Osteocyte (in vitro differentiated cells): ENCODE measurements around the gene ISCA1. TPM values are rescaled to one million over a fixed set of nuclear protein-coding genes. Genes with fewer than 3 reads are reported as not detected.

Source experiments
- DNase-seq: peaks from one replicate; pipeline ENCODE4 v3.0.0; 2021; ENCODE audit warnings: mixed read lengths; ENCODE audit not compliant: unreplicated experiment; ENCODE audit errors: extremely low spot score
- H3K27ac Mint-ChIP-seq: one replicate; pipeline ENCODE4 v1.8.0; 2021; ENCODE audit warnings: mild to moderate bottlenecking, mixed read lengths; ENCODE audit not compliant: unreplicated experiment
- H3K27me3 Mint-ChIP-seq: one replicate; pipeline ENCODE4 v1.8.0; 2021; ENCODE audit warnings: mixed read lengths; ENCODE audit not compliant: unreplicated experiment
- H3K36me3 Mint-ChIP-seq: one replicate; pipeline ENCODE4 v1.8.0; 2021; ENCODE audit warnings: mixed read lengths; ENCODE audit not compliant: unreplicated experiment
- H3K4me1 Mint-ChIP-seq: one replicate; pipeline ENCODE4 v1.8.0; 2021; ENCODE audit warnings: mixed read lengths; ENCODE audit not compliant: unreplicated experiment
- H3K4me3 Mint-ChIP-seq: one replicate; pipeline ENCODE4 v1.8.0; 2021; ENCODE audit warnings: mild to moderate bottlenecking, moderate library complexity, mixed read lengths; ENCODE audit not compliant: unreplicated experiment
- H3K9me3 Mint-ChIP-seq: one replicate; pipeline ENCODE4 v1.8.0; 2021; ENCODE audit warnings: mixed read lengths; ENCODE audit not compliant: unreplicated experiment
- total RNA-seq: library from RNA; stranded (reverse); gene quantifications from 2 replicates; pipeline ENCODE4 v1.2.1, GENCODE V29; 2021
- TF ChIP-seq, protein P1 (sequence below): fragments of 200-600 bp; sonication (generic); IDR thresholded peaks from 2 replicates; pipeline ENCODE4 v1.5.0; 2021; ENCODE audit warnings: antibody characterized with exemption, mild to moderate bottlenecking, moderate library complexity

ISCA1 gene
- total RNA-seq, 1 donor from 2014 or later, result 33.9 TPM

DNA sequence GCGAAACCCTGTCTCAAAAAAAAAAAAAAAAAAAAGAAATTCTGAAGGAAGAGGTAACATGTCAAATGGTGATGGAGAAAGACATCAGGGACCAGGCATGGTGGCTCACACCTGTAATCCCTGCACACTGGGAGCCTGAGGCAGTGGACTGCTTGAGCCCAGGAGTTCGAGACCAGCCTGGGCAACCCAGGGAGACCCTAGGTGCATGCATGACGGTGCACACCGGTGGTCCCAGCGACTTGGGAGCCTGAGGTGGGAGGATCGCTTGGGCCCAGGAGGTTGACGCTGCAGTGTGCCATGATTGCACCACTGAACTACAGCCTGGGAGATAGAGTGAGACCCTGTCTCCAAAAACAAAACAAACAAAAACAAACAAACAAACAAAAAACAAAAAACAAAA, 1.8 kb downstream of the ISCA1 start:
- H3K27me3 Mint-ChIP-seq, result no peaks in the 10 kb centered on the region
- H3K4me1 Mint-ChIP-seq, result peaks cover 40% of the 10 kb centered on the region
- TF ChIP-seq, protein P1, sequence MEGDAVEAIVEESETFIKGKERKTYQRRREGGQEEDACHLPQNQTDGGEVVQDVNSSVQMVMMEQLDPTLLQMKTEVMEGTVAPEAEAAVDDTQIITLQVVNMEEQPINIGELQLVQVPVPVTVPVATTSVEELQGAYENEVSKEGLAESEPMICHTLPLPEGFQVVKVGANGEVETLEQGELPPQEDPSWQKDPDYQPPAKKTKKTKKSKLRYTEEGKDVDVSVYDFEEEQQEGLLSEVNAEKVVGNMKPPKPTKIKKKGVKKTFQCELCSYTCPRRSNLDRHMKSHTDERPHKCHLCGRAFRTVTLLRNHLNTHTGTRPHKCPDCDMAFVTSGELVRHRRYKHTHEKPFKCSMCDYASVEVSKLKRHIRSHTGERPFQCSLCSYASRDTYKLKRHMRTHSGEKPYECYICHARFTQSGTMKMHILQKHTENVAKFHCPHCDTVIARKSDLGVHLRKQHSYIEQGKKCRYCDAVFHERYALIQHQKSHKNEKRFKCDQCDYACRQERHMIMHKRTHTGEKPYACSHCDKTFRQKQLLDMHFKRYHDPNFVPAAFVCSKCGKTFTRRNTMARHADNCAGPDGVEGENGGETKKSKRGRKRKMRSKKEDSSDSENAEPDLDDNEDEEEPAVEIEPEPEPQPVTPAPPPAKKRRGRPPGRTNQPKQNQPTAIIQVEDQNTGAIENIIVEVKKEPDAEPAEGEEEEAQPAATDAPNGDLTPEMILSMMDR, result no peak
- no peaks in the 10 kb centered on the region for H3K9me3 Mint-ChIP-seq
- H3K36me3 Mint-ChIP-seq, result peaks cover 7% of the 10 kb centered on the region
- DNase-seq, result no peak
- H3K4me3 Mint-ChIP-seq, result peak overlapping the region; percentile 89
- H3K27ac Mint-ChIP-seq, result no peak overlapping the region

DNA sequence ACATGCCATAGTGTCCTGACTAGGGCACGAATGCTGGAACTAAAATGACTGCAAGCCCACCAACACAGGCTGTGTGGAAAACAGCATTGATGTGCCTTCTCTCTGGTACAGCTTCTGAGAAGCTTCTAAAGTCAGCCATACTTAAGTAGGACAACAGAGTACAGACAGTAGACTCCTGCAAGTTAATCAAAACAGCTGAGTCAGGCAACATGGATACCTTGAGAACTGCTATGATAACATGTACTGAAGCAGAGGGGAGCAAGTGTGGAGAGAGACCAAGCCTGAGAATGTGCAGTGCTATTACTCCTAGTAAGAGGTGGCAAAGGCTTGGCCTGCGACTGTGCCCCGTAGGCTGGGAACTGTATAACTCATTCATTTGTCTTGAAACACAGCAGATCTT, 2.5 kb downstream of the ISCA1 start:
- TF ChIP-seq, protein P1, result no peak
- no peak overlapping the region for H3K27ac Mint-ChIP-seq
- H3K9me3 Mint-ChIP-seq, result no peaks in the 10 kb centered on the region
- peaks cover 7% of the 10 kb centered on the region for H3K36me3 Mint-ChIP-seq
- DNase-seq, result no peak
- peaks cover 42% of the 10 kb centered on the region for H3K4me1 Mint-ChIP-seq
- peak overlapping the region; percentile 26 for H3K4me3 Mint-ChIP-seq
- no peaks in the 10 kb centered on the region for H3K27me3 Mint-ChIP-seq

DNA sequence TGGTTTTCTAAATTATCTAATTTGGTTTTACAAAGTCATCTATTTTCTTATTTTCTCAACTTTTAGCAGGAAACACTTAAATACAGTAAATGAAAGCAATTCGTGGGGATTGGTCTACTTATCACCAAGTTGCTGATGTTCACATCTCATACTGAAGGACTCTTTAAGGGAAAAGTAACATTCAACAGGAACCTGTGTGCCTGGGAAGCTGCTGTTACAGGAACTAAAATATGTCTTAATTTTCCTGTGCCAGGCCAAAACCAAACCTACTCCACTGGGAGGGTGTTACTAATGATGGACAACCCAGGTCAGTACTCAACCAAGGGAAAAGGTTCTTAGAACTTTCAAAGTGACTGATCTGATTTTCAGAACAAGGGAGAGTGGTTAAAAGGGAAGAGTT, 5.3 kb downstream of the ISCA1 start:
- Mint-ChIP-seq H3K27me3 (no peaks in the 10 kb centered on the region), H3K4me3 (no peak overlapping the region), H3K36me3 (peaks cover 17% of the 10 kb centered on the region), H3K9me3 (no peaks in the 10 kb centered on the region), H3K27ac (no peak overlapping the region), H3K4me1 (peaks cover 36% of the 10 kb centered on the region)
- DNase-seq, result no peak
- TF ChIP-seq, protein P1, result no peak

DNA sequence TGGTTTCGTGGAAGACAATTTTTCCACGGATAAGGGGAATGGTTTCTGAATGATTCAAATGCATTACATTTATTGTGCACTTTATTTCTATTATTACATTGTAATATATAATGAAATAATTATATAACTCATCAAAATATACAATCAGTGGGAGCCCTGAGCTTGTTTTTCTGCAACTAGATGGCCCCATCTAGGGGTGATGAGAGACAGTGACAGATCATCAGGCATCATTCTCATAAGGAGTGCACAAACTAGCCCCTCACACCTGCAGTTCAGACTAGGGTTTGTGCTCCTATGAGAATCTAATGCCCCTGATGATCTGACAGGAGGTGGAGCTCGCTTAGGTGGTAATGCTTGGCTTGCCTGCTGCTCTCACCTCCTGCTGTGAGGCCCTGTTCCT, 6.4 kb downstream of the ISCA1 start:
- Mint-ChIP-seq H3K9me3 (no peaks in the 10 kb centered on the region), H3K27me3 (no peaks in the 10 kb centered on the region), H3K4me3 (no peak overlapping the region), H3K36me3 (peaks cover 28% of the 10 kb centered on the region), H3K4me1 (peaks cover 31% of the 10 kb centered on the region), H3K27ac (no peak overlapping the region)
- TF ChIP-seq, protein P1, result peak; percentile 43
- DNase-seq, result no peak

DNA sequence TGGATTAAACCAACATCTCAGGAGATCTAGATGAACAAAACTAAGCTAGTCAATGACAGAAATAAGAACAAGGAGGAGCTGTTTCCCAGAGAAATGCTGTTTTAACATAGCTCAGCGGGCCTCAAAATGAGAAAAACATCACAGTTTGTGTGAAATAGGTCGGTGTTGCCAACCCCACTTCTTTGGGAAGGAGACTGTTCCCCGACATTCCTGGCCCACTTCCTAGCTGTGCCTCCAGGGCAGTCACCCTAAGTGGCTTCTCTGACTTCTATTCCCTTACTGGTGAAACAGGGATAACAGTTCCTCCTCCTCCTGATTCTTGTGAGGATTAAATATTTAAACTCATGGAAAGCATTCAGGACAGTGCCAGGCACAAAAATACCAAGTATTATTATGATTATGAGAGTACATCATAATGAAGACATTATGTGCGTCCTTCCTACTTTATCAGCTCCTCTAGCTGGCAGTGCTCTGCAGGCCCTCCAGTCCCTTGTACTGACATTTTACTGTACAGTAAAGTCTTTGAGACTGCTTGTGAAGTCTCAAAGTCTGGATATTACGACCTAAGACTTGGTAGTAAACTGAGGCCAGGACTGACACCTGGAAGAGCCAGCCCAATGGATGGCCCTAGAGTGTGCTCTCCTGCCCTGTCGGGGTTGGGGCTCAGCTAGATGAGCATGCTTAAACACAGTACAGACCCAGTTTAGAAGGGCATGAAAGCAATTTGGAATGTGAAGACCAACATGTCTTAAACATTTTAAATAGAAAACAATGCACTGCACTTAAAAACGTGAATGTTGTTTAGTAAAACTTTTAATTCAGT, 7.3 kb downstream of the ISCA1 start:
- Mint-ChIP-seq H3K36me3 (peaks cover 28% of the 10 kb centered on the region), H3K4me1 (peaks cover 27% of the 10 kb centered on the region), H3K4me3 (no peak overlapping the region), H3K9me3 (no peaks in the 10 kb centered on the region), H3K27ac (no peak overlapping the region), H3K27me3 (no peaks in the 10 kb centered on the region)
- TF ChIP-seq, protein P1, result no peak
- DNase-seq, result no peak
